ENCODE data around the gene OR51B2.

- no peak for TF ChIP-seq CTCF (IDR thresholded peaks at IDR 0.05)
- TF ChIP-seq POLR2AphosphoS5 (IDR thresholded peaks at IDR 0.05): no peak
- TF ChIP-seq POLR2A (IDR thresholded peaks at IDR 0.05): no peak
- no peak for TF ChIP-seq EP300 (IDR thresholded peaks at IDR 0.05; ENCODE audit: low read depth)
Observed at GRCh38 chr11:5300251-5300650, 23.8 kb downstream of the OR51B2 start.
